Renal pelvis (tissue), 12 donors: ENCODE data around the gene FBXL19. TPM values are rescaled to one million over a fixed set of nuclear protein-coding genes. Genes with fewer than 3 reads are reported as not detected.
"Not testable (repeated sequence)": the region's sequence is repeated elsewhere in the genome, so short reads cannot be mapped to it uniquely, and the experiment has no call there.

Experiments
- DNase-seq: peaks from one replicate; pipeline ENCODE4 v3.0.0-alpha.2; 2013
- long read RNA-seq, 16 experiments: transcript quantifications; one replicate each; lab custom pipeline, GENCODE V29; 2026
- polyA plus RNA-seq, 3 donors: library from polyadenylated mRNA; unstranded; fragments of 120-200 nt; gene quantifications; one replicate each; pipeline ENCODE4 v1.2.1, GENCODE V29; 2013; ENCODE audit not compliant: insufficient read length in 3 of 3

FBXL19 gene
- 10 to 100 TPM; 32.2 to 35.4 (median 34.8) TPM for polyA plus RNA-seq
- long read RNA-seq, donor 1, partial matches to known transcripts, result 0 of 2 reads
- long read RNA-seq, donor 1, other reads (novel, unspliced or antisense), result 0 of 2 reads
- long read RNA-seq, donor 2, partial matches to known transcripts, result 0 of 3 reads
- long read RNA-seq, donor 2, other reads (novel, unspliced or antisense), result 0 of 3 reads
- long read RNA-seq, donor 3, partial matches to known transcripts, result 0 of 1 reads
- long read RNA-seq, donor 3, other reads (novel, unspliced or antisense), result 0 of 1 reads
- long read RNA-seq, donor 4, partial matches to known transcripts, result 11 of 11 reads
- long read RNA-seq, donor 4, other reads (novel, unspliced or antisense), result 0 of 11 reads
- long read RNA-seq, donor 5, result 0 reads
- long read RNA-seq, donor 6, partial matches to known transcripts, result 48 of 48 reads
- long read RNA-seq, donor 6, other reads (novel, unspliced or antisense), result 0 of 48 reads
- long read RNA-seq, donor 7, result 0 reads
- long read RNA-seq, donor 8, result 0 reads
- long read RNA-seq, donor 9, partial matches to known transcripts, result 43 of 43 reads
- long read RNA-seq, donor 9, other reads (novel, unspliced or antisense), result 0 of 43 reads
- long read RNA-seq, donor 10, result 0 reads
- long read RNA-seq, donor 11, result 0 reads
- long read RNA-seq, donor 12, partial matches to known transcripts, result 0 of 1 reads
- long read RNA-seq, donor 12, other reads (novel, unspliced or antisense), result 0 of 1 reads
- long read RNA-seq, donor 13, result 0 reads
- long read RNA-seq, donor 14, result 0 reads
- long read RNA-seq, donor 15, result 0 reads
- long read RNA-seq, donor 16, result 0 reads

GRCh38 chr16:30923554-30924075, at the start of gene FBXL19:
TSS of gene FBXL19 (plus strand) at chr16:30923572. CDS start at chr16:30925755, 2,183 bp downstream.
- DNase-seq, result no peak

GRCh38 chr16:30874244-30874820, 49.0 kb upstream of the FBXL19 start:
- no peak for DNase-seq

GRCh38 chr16:30874821-30875717, 48.3 kb upstream of the FBXL19 start:
- DNase-seq, result peak; percentile 92

- DNase-seq, result no peak
These were observed 47.2 kb upstream of the FBXL19 start for GRCh38 chr16:30875871-30876801.

- no peak for DNase-seq
These were observed 46.5 kb upstream of the FBXL19 start for GRCh38 chr16:30876867-30877266.

GRCh38 chr16:30882429-30883310, 40.7 kb upstream of the FBXL19 start:
- no peak for DNase-seq

- DNase-seq, result no peak
These were observed 38.6 kb upstream of the FBXL19 start for GRCh38 chr16:30884760-30885159.

- no peak for DNase-seq
These were observed 38.2 kb upstream of the FBXL19 start for GRCh38 chr16:30885196-30885595.

- no peak for DNase-seq
These were observed 37.2 kb upstream of the FBXL19 start for GRCh38 chr16:30886145-30886544.

- no peak for DNase-seq
These were observed 35.4 kb upstream of the FBXL19 start for GRCh38 chr16:30887927-30888326.

GRCh38 chr16:30888856-30889499, 34.4 kb upstream of the FBXL19 start:
- DNase-seq, result no peak

- no peak for DNase-seq
These were observed 33.7 kb upstream of the FBXL19 start for GRCh38 chr16:30889721-30890120.

- not testable (repeated sequence) for DNase-seq
These were observed 32.1 kb upstream of the FBXL19 start for GRCh38 chr16:30891043-30891823.

- no peak for DNase-seq
These were observed 30.5 kb upstream of the FBXL19 start for GRCh38 chr16:30892670-30893416.

- DNase-seq, result no peak
These were observed 30.0 kb upstream of the FBXL19 start for GRCh38 chr16:30893417-30893743.

GRCh38 chr16:30893744-30894539, 29.4 kb upstream of the FBXL19 start, which contains the start of gene BCL7C:
TSS of gene BCL7C (minus strand) at chr16:30894077. CDS start at chr16:30893944, 133 bp downstream.
- peak; percentile 94 for DNase-seq
